ENCODE results near the gene PLEKHH1. TPM values are rescaled to one million over a fixed set of nuclear protein-coding genes. Genes with fewer than 3 reads are reported as not detected.

The PLEKHH1 gene
- total RNA-seq, 1 experiment from 2014 or later: 35.3 TPM

GRCh38 chr14:67584978-67585377, 51.9 kb downstream of the PLEKHH1 start:
- H3K4ac ChIP-seq (ENCODE audit: low read depth, low read length): no peak overlapping the region
- Mint-ChIP-seq H3K36me3 (ENCODE audit: insufficient read depth in 1 of 3, low read depth in 3 of 3) (peaks cover 3 to 51% (median 20%) of the 10 kb centered on the region in 3 experiments; a peak in 5 of 7 replicates), H3K4me1 (no peaks in the 10 kb centered on the region)

More at GRCh38 chr14:67584978-67585377, 51.9 kb downstream of the PLEKHH1 start:
- no CpG with 5 or more reads among the region's 3 CpGs for WGBS (ENCODE audit: extremely low coverage, insufficient read length, low lambda C conversion rate)
- H3K79me2 ChIP-seq (ENCODE audit: insufficient read depth, low read length): no peaks in the 10 kb centered on the region
- no peaks in the 10 kb centered on the region for H3K9me3 Mint-ChIP-seq
- H3K56ac ChIP-seq (ENCODE audit: insufficient read length, low read depth, low read length): no peak overlapping the region
- no peak for TF ChIP-seq CTCF (conservative IDR thresholded peaks at IDR 0.05)
- H4K8ac ChIP-seq (replicated peaks; ENCODE audit: insufficient read length, low read depth, low read length): no peak overlapping the region
- H2AFZ ChIP-seq (ENCODE audit: low read length): no peak overlapping the region
- no peak overlapping the region for H2BK12ac ChIP-seq (ENCODE audit: insufficient read length, low read depth, low read length)
- H3K9ac ChIP-seq (ENCODE audit: extremely low read depth, insufficient read length, low read length): no peak overlapping the region
- no peak overlapping the region for H2BK120ac ChIP-seq (ENCODE audit: low read depth, low read length, poor library complexity, severe bottlenecking)
- no peaks in the 10 kb centered on the region for H3K27me3 Mint-ChIP-seq (ENCODE audit: low read depth)
- no peak overlapping the region for H3K27ac Mint-ChIP-seq
- H3T11ph ChIP-seq (ENCODE audit: low read length): no peak overlapping the region
- H3K4me3 Mint-ChIP-seq: no peak overlapping the region
- H4K91ac ChIP-seq (ENCODE audit: insufficient read length, low read depth, low read length): no peak overlapping the region
- no peaks in the 10 kb centered on the region for H4K20me1 ChIP-seq (ENCODE audit: control insufficient read depth, insufficient read depth, insufficient read length)
- no peak overlapping the region for H2BK5ac ChIP-seq (ENCODE audit: insufficient read length, low read length)
- no peak overlapping the region for H3K4me2 ChIP-seq (ENCODE audit: insufficient read depth, insufficient read length, low read length)
- DNase-seq: no peak
- H3K27me3 ChIP-seq (ENCODE audit: insufficient read depth, low read length): no peaks in the 10 kb centered on the region
- H3K14ac ChIP-seq (ENCODE audit: insufficient read depth, low read length): no peak overlapping the region
- no peak overlapping the region for H3K18ac ChIP-seq (ENCODE audit: insufficient read length, low read depth, low read length)
- H3K23me2 ChIP-seq (ENCODE audit: insufficient read length, low read depth, low read length, poor library complexity, severe bottlenecking): no peaks in the 10 kb centered on the region
- H3K23ac ChIP-seq (ENCODE audit: insufficient read length, low read depth, low read length): no peak overlapping the region
- no peak overlapping the region for H2AK5ac ChIP-seq (ENCODE audit: insufficient read length, low read length)
- no peaks in the 10 kb centered on the region for H3K9me3 ChIP-seq (ENCODE audit: control insufficient read depth, low read depth, low read length)
- H2BK15ac ChIP-seq (ENCODE audit: low read depth, low read length): no peak overlapping the region
- no peaks in the 10 kb centered on the region for H3K79me1 ChIP-seq (ENCODE audit: insufficient read depth, low read depth, low read length, poor library complexity, severe bottlenecking)
- no peak overlapping the region for H4K5ac ChIP-seq (ENCODE audit: insufficient read length, low read depth, low read length)
- no peaks in the 10 kb centered on the region for H3K4me1 ChIP-seq (ENCODE audit: insufficient read depth, low read length)
- no peak overlapping the region for H3K27ac ChIP-seq (ENCODE audit: insufficient read length, low read depth, low read length)
- H2BK20ac ChIP-seq (ENCODE audit: low read depth, low read length, poor library complexity, severe bottlenecking): no peak overlapping the region

All from H9 (cell line).